Astrocyte (in vitro differentiated cells and primary cell): Measurements from ENCODE around the gene TBC1D5.

ENCODE experiments used
- EZH2 ChIP-seq: IDR thresholded peaks from 2 replicates; pipeline ENCODE4 v1.6.1; 2012; ENCODE audit warnings: mild to moderate bottlenecking, low read length, inconsistent platforms; ENCODE audit not compliant: insufficient read depth
- TF ChIP-seq, protein P1 (sequence below): IDR thresholded peaks from 2 replicates; pipeline ENCODE4 v1.5.1; 2011; ENCODE audit warnings: low read depth, mild to moderate bottlenecking, inconsistent platforms, low read length, moderate library complexity; ENCODE audit not compliant: insufficient read depth

DNA sequence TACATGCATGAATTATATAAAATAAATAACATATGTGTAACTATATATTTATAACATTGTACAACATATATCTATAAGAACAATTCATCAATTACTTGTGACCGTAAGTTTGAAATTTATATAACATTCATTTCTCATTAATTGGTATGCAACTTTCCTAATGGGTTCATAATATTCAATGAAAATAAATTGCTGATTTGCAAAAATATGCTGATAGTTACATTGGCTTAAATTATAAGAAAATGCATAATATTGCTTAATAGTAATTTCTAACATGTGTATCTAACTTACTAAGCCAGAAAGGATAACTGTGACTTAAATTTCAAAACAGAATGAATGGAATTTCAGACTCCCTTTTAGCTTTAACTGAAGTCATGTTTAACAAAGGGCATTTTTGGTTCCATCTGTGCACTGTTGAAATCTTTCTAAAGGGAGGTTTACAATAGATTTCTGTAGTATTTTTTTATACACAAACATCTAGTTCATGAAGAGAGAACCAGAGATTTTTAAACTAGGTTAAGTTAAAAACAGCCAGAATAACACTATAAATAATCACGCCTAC is 310.9 kb downstream of the TBC1D5 start:
- TF ChIP-seq, protein P1, sequence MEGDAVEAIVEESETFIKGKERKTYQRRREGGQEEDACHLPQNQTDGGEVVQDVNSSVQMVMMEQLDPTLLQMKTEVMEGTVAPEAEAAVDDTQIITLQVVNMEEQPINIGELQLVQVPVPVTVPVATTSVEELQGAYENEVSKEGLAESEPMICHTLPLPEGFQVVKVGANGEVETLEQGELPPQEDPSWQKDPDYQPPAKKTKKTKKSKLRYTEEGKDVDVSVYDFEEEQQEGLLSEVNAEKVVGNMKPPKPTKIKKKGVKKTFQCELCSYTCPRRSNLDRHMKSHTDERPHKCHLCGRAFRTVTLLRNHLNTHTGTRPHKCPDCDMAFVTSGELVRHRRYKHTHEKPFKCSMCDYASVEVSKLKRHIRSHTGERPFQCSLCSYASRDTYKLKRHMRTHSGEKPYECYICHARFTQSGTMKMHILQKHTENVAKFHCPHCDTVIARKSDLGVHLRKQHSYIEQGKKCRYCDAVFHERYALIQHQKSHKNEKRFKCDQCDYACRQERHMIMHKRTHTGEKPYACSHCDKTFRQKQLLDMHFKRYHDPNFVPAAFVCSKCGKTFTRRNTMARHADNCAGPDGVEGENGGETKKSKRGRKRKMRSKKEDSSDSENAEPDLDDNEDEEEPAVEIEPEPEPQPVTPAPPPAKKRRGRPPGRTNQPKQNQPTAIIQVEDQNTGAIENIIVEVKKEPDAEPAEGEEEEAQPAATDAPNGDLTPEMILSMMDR: no peak
- no peak for TF ChIP-seq EZH2
